H9 (cell line): Measurements from ENCODE around the gene RGSL1. TPM values are rescaled to one million over a fixed set of nuclear protein-coding genes. Genes with fewer than 3 reads are reported as not detected.

Experiments used
- DNase-seq: peaks from one replicate; pipeline ENCODE4 v3.0.0-alpha.2; 2017
- H2AFZ ChIP-seq: one replicate; pipeline ENCODE4 v1.6.1; 2013; ENCODE audit warnings: mild to moderate bottlenecking, low read length, control low read depth, moderate library complexity
- H2AK5ac ChIP-seq: 2 replicates; pipeline ENCODE4 v1.6.1; 2013; ENCODE audit warnings: low read length, control low read depth, mixed read lengths; ENCODE audit not compliant: insufficient read length
- H2BK120ac ChIP-seq: one replicate; pipeline ENCODE4 v1.6.1; 2013; ENCODE audit warnings: low read depth, mild to moderate bottlenecking, low read length, control low read depth, inconsistent platforms; ENCODE audit not compliant: poor library complexity, severe bottlenecking
- H2BK12ac ChIP-seq: 2 replicates; pipeline ENCODE4 v1.6.1; 2013; ENCODE audit warnings: low read length, control low read depth, mixed read lengths, low read depth; ENCODE audit not compliant: insufficient read length
- H2BK15ac ChIP-seq: 2 replicates; pipeline ENCODE4 v1.6.1; 2013; ENCODE audit warnings: low read depth, low read length, control low read depth
- H2BK20ac ChIP-seq: one replicate; pipeline ENCODE4 v1.6.1; 2013; ENCODE audit warnings: low read depth, mild to moderate bottlenecking, low read length, control low read depth, inconsistent platforms; ENCODE audit not compliant: poor library complexity, severe bottlenecking
- H2BK5ac ChIP-seq: 2 replicates; pipeline ENCODE4 v1.6.1; 2013; ENCODE audit warnings: low read length, control low read depth, mixed read lengths; ENCODE audit not compliant: insufficient read length
- H3K14ac ChIP-seq: 2 replicates; pipeline ENCODE4 v1.6.1; 2013; ENCODE audit warnings: low read length, control low read depth; ENCODE audit not compliant: insufficient read depth
- H3K18ac ChIP-seq: 2 replicates; pipeline ENCODE4 v1.6.1; 2013; ENCODE audit warnings: low read depth, mild to moderate bottlenecking, mixed read lengths, low read length, control low read depth; ENCODE audit not compliant: insufficient read length
- H3K23ac ChIP-seq: 2 replicates; pipeline ENCODE4 v1.6.1; 2013; ENCODE audit warnings: low read length, control low read depth, mixed read lengths, low read depth; ENCODE audit not compliant: insufficient read length
- H3K23me2 ChIP-seq: 2 replicates; pipeline ENCODE4 v1.6.1; 2013; ENCODE audit warnings: low read depth, mild to moderate bottlenecking, mixed read lengths, low read length, control low read depth; ENCODE audit not compliant: insufficient read length, poor library complexity, severe bottlenecking
- H3K27ac ChIP-seq: 2 replicates; pipeline ENCODE4 v1.5.1; 2013; ENCODE audit warnings: low read length, control low read depth, mixed read lengths, low read depth; ENCODE audit not compliant: insufficient read length
- H3K27me3 ChIP-seq: 2 replicates; pipeline ENCODE4 v1.6.1; 2013; ENCODE audit warnings: low read length, control low read depth, inconsistent platforms; ENCODE audit not compliant: insufficient read depth
- H3K4ac ChIP-seq: 2 replicates; pipeline ENCODE4 v1.6.1; 2013; ENCODE audit warnings: low read depth, mild to moderate bottlenecking, control low read depth, inconsistent platforms, low read length, moderate library complexity
- H3K4me1 ChIP-seq: 2 replicates; pipeline ENCODE4 v1.6.1; 2013; ENCODE audit warnings: low read length, control low read depth, inconsistent platforms; ENCODE audit not compliant: insufficient read depth
- H3K4me2 ChIP-seq: 2 replicates; pipeline ENCODE4 v1.6.1; 2013; ENCODE audit warnings: low read length, control low read depth, mixed read lengths; ENCODE audit not compliant: insufficient read length, insufficient read depth
- H3K56ac ChIP-seq: 2 replicates; pipeline ENCODE4 v1.6.1; 2013; ENCODE audit warnings: low read depth, mild to moderate bottlenecking, mixed read lengths, low read length, control low read depth; ENCODE audit not compliant: insufficient read length
- H3K79me1 ChIP-seq: 2 replicates; pipeline ENCODE4 v1.6.1; 2013; ENCODE audit warnings: low read depth, mild to moderate bottlenecking, moderate library complexity, low read length, control low read depth, inconsistent platforms; ENCODE audit not compliant: insufficient read depth, poor library complexity, severe bottlenecking
- H3K79me2 ChIP-seq: 2 replicates; pipeline ENCODE4 v1.6.1; 2013; ENCODE audit warnings: low read length, control low read depth, inconsistent platforms; ENCODE audit not compliant: insufficient read depth
- H3K9ac ChIP-seq: 2 replicates; pipeline ENCODE4 v1.6.1; 2013; ENCODE audit warnings: low read length, control low read depth, mixed read lengths; ENCODE audit not compliant: insufficient read length; ENCODE audit errors: extremely low read depth
- H3K9me3 ChIP-seq: one replicate; pipeline ENCODE4 v1.6.1; 2013; ENCODE audit warnings: low read depth, low read length, inconsistent platforms; ENCODE audit not compliant: control insufficient read depth
- H3T11ph ChIP-seq: one replicate; pipeline ENCODE4 v1.6.1; 2013; ENCODE audit warnings: mild to moderate bottlenecking, low read length, control low read depth, inconsistent platforms
- H4K20me1 ChIP-seq: one replicate; pipeline ENCODE4 v1.6.1; 2013; ENCODE audit not compliant: control insufficient read depth, insufficient read length, insufficient read depth
- H4K5ac ChIP-seq: 2 replicates; pipeline ENCODE4 v1.6.1; 2013; ENCODE audit warnings: low read depth, mild to moderate bottlenecking, mixed read lengths, low read length, control low read depth; ENCODE audit not compliant: insufficient read length
- H4K8ac ChIP-seq: replicated peaks from 2 replicates; pipeline ENCODE4 v1.6.1; 2013; ENCODE audit warnings: low read length, control low read depth, mixed read lengths, low read depth; ENCODE audit not compliant: insufficient read length
- H4K91ac ChIP-seq: 2 replicates; pipeline ENCODE4 v1.6.1; 2013; ENCODE audit warnings: low read depth, mild to moderate bottlenecking, moderate library complexity, mixed read lengths, low read length, control low read depth; ENCODE audit not compliant: insufficient read length
- H3K27ac Mint-ChIP-seq, 3 experiments: 2 replicates in 2 of 3; 3 replicates in 1 of 3; pipeline ENCODE4 v1.8.0; 2020 to 2021; ENCODE audit warnings: mixed read lengths in 3 of 3, mild to moderate bottlenecking in 1 of 3, moderate library complexity in 1 of 3
- H3K27me3 Mint-ChIP-seq: 2 replicates; pipeline ENCODE4 v1.8.0; 2021; ENCODE audit warnings: low read depth, mild to moderate bottlenecking, moderate library complexity, mixed read lengths
- H3K36me3 Mint-ChIP-seq, 3 experiments: 2 replicates in 2 of 3; 3 replicates in 1 of 3; pipeline ENCODE4 v1.8.0; 2020 to 2021; ENCODE audit warnings: low read depth in 3 of 3, mixed read lengths in 3 of 3; ENCODE audit not compliant: insufficient read depth in 1 of 3
- H3K4me1 Mint-ChIP-seq, 2 experiments: 2 replicates each; pipeline ENCODE4 v1.8.0; 2020; ENCODE audit warnings: mixed read lengths in 2 of 2
- H3K4me3 Mint-ChIP-seq, 2 experiments: 2 replicates in 1 of 2; 3 replicates in 1 of 2; pipeline ENCODE4 v1.8.0; 2020 to 2021; ENCODE audit warnings: mild to moderate bottlenecking in 2 of 2, mixed read lengths in 2 of 2, moderate library complexity in 1 of 2
- H3K9me3 Mint-ChIP-seq, 2 experiments: 2 replicates in 1 of 2; 3 replicates in 1 of 2; pipeline ENCODE4 v1.8.0; 2020; ENCODE audit warnings: mild to moderate bottlenecking in 2 of 2, mixed read lengths in 2 of 2, moderate library complexity in 1 of 2
- WGBS: extraction: QIAGEN DNeasy Blood & Tissue Kit; methylation state at CpG from one replicate; pipeline ENCODE4 v1.1.7; 2013; ENCODE audit warnings: missing lambda C conversion rate, low lambda C conversion rate, mixed read lengths; ENCODE audit not compliant: insufficient read length; ENCODE audit errors: extremely low coverage; 5-methylcytosine and 5-hydroxymethylcytosine counted together
- total RNA-seq: library from RNA; stranded (reverse); gene quantifications from 2 replicates; pipeline ENCODE4 v1.2.1, GENCODE V29; 2021
- TF ChIP-seq, protein P1 (sequence below): fragments of 200-600 bp; sonication (generic); conservative IDR thresholded peaks from 3 replicates; pipeline ENCODE4 v1.8.0; 2021; ENCODE audit warnings: antibody characterized with exemption, mild to moderate bottlenecking

Gene RGSL1
- total RNA-seq, 1 experiment from 2014 or later = not detected

DNA sequence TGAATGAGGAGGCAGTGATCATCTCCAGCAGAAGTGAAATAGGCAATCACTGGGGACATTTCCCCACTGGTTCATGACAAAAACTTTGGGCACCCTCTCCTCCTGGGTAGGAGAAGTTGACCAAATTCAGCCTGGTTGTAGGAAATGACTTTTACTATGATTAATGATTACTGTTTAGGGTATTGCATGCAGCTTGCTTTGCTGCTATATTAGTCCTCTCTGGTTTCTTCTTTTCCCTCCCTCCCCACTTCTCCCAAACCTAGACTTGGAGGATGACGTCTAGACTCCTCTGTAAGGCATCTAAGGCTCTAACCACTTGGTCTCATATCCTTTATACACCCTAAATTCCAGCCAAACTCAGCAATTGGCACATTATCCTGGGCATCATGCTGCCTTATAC lies 157.6 kb downstream of the RGSL1 start:
- no peak overlapping the region for H2BK20ac ChIP-seq
- H4K20me1 ChIP-seq = no peaks in the 10 kb centered on the region
- TF ChIP-seq, protein P1, sequence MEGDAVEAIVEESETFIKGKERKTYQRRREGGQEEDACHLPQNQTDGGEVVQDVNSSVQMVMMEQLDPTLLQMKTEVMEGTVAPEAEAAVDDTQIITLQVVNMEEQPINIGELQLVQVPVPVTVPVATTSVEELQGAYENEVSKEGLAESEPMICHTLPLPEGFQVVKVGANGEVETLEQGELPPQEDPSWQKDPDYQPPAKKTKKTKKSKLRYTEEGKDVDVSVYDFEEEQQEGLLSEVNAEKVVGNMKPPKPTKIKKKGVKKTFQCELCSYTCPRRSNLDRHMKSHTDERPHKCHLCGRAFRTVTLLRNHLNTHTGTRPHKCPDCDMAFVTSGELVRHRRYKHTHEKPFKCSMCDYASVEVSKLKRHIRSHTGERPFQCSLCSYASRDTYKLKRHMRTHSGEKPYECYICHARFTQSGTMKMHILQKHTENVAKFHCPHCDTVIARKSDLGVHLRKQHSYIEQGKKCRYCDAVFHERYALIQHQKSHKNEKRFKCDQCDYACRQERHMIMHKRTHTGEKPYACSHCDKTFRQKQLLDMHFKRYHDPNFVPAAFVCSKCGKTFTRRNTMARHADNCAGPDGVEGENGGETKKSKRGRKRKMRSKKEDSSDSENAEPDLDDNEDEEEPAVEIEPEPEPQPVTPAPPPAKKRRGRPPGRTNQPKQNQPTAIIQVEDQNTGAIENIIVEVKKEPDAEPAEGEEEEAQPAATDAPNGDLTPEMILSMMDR = no peak
- H3K9ac ChIP-seq = no peak overlapping the region
- no peak overlapping the region for H2BK15ac ChIP-seq
- H3K4ac ChIP-seq = no peak overlapping the region
- H3K79me2 ChIP-seq = 0 out of 2 replicates have a peak, but pooled peaks cover 2% of the 10 kb centered on the region
- no peak overlapping the region for H3K4me3 Mint-ChIP-seq
- no peaks in the 10 kb centered on the region for H3K9me3 Mint-ChIP-seq
- H3K36me3 Mint-ChIP-seq = peaks cover 0 to 2% (median 0%) of the 10 kb centered on the region in 3 experiments; a peak in 4 of 7 replicates
- no peak overlapping the region for H4K8ac ChIP-seq
- H3K27me3 ChIP-seq = peaks cover 9% of the 10 kb centered on the region; the same call in 1 of the 2 replicates
- H3K27ac Mint-ChIP-seq = no peak overlapping the region
- H3K56ac ChIP-seq = no peak overlapping the region
- H3K18ac ChIP-seq = no peak overlapping the region
- peaks cover 21 to 27% of the 10 kb centered on the region in 2 experiments for H3K4me1 Mint-ChIP-seq
- no peak overlapping the region for H2BK12ac ChIP-seq
- H3K27me3 Mint-ChIP-seq = peaks cover 70% of the 10 kb centered on the region
- no CpG with 5 or more reads among the region's 1 CpG for WGBS
- no peak for DNase-seq
- no peak overlapping the region for H3K4me2 ChIP-seq
- peaks cover 3% of the 10 kb centered on the region for H3K23me2 ChIP-seq
- H3K4me1 ChIP-seq = peaks cover 16% of the 10 kb centered on the region; the same call in 1 of the 2 replicates
- no peak overlapping the region for H3K27ac ChIP-seq
- no peak overlapping the region for H3K23ac ChIP-seq
- H4K5ac ChIP-seq = no peak overlapping the region
- no peak overlapping the region for H3K14ac ChIP-seq
- H2BK120ac ChIP-seq = no peak overlapping the region
- no peak overlapping the region for H3T11ph ChIP-seq
- H3K79me1 ChIP-seq = no peaks in the 10 kb centered on the region
- H2AFZ ChIP-seq = no peak overlapping the region
- H2BK5ac ChIP-seq = no peak overlapping the region
- H2AK5ac ChIP-seq = no peak overlapping the region
- no peak overlapping the region for H4K91ac ChIP-seq
- H3K9me3 ChIP-seq = no peaks in the 10 kb centered on the region
